Activated B cell treated with CpG ODN at 0.5 μM for 24 hours (primary cell): ENCODE results near the gene MSI2. TPM values are rescaled to one million over a fixed set of nuclear protein-coding genes. Genes with fewer than 3 reads are reported as not detected.

Source experiments
- ATAC-seq: fragments of 200-7000 bp; cut with Tn5 transposase; one replicate; pipeline ENCODE4 v1.10.0; 2021; ENCODE audit warnings: low read depth, mild to moderate bottlenecking, moderate library complexity
- CTCF ChIA-PET: fragments of 350-600 bp; sonication (Branson Sonifier 250); formaldehyde crosslinking; loops from one replicate; lab custom pipeline; 2021; ENCODE audit warnings: antibody characterized with exemption; lab: Charles Lee
- POLR2A ChIA-PET: fragments of 350-600 bp; sonication (Branson Sonifier 250); formaldehyde crosslinking; loops from one replicate; lab custom pipeline; 2021; ENCODE audit warnings: antibody characterized with exemption; lab: Charles Lee
- DNase-seq: peaks from one replicate; pipeline ENCODE4 v3.0.0; 2022
- H3K27ac Mint-ChIP-seq: one replicate; pipeline ENCODE4 v1.8.0; 2020; ENCODE audit warnings: mixed read lengths
- H3K27me3 Mint-ChIP-seq: one replicate; pipeline ENCODE4 v1.8.0; 2021; ENCODE audit warnings: mixed read lengths
- H3K36me3 Mint-ChIP-seq: one replicate; pipeline ENCODE4 v1.8.0; 2021; ENCODE audit warnings: low read depth, mixed read lengths
- H3K4me1 Mint-ChIP-seq: one replicate; pipeline ENCODE4 v1.8.0; 2021; ENCODE audit warnings: mixed read lengths
- H3K4me3 Mint-ChIP-seq: one replicate; pipeline ENCODE4 v1.8.0; 2020; ENCODE audit warnings: mild to moderate bottlenecking, mixed read lengths
- H3K9me3 Mint-ChIP-seq: one replicate; pipeline ENCODE4 v1.8.0; 2020; ENCODE audit warnings: mixed read lengths
- intact Hi-C: fragments of 100-400 bp; cut with micrococcal nuclease; formaldehyde crosslinking; loops from one replicate; pipeline ENCODE4 v1.15.1; 2024
- total RNA-seq: library from RNA; stranded (reverse); gene quantifications from 2 replicates; pipeline ENCODE4 v1.2.3, GENCODE V29; 2022
- TF ChIP-seq, protein P1 (sequence below): fragments of 200-600 bp; IDR thresholded peaks from one replicate; pipeline ENCODE4 v1.8.0; 2022; ENCODE audit warnings: antibody characterized with exemption, mild to moderate bottlenecking

MSI2 gene
- total RNA-seq, 1 donor from 2014 or later: 102 TPM

DNA sequence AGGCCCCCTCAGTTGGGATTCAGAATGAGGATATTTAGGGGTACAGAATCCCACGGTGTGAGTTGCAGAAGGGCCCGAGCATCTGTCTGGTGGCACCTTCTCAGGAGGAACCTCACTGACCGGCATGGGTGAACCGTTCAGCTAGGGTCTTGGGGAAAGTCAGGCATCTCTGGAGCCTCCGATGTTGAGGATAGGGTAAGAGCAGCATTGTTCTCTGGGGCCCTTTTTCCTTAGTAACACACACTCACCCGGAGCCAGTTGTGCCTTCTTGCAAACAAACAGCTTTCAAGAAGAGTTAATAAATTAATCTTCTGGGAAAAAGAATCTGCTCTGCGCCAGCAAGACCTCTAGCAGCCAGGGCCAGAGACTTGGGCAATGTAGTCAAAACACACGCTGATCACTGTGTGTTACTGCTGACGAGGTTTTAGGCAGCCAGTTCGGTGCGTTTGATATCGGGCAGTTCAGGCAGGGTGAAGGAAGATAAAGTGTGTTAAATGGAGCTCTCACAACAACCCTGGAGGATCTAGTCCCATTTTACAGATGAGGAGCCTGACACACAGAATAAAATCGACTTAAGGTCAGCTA, 48.9 kb downstream of the MSI2 start:
- POLR2A ChIA-PET: no interaction called here
- no peaks in the 10 kb centered on the region for H3K9me3 Mint-ChIP-seq
- DNase-seq (no peak), ATAC-seq (no peak)
- TF ChIP-seq, protein P1, sequence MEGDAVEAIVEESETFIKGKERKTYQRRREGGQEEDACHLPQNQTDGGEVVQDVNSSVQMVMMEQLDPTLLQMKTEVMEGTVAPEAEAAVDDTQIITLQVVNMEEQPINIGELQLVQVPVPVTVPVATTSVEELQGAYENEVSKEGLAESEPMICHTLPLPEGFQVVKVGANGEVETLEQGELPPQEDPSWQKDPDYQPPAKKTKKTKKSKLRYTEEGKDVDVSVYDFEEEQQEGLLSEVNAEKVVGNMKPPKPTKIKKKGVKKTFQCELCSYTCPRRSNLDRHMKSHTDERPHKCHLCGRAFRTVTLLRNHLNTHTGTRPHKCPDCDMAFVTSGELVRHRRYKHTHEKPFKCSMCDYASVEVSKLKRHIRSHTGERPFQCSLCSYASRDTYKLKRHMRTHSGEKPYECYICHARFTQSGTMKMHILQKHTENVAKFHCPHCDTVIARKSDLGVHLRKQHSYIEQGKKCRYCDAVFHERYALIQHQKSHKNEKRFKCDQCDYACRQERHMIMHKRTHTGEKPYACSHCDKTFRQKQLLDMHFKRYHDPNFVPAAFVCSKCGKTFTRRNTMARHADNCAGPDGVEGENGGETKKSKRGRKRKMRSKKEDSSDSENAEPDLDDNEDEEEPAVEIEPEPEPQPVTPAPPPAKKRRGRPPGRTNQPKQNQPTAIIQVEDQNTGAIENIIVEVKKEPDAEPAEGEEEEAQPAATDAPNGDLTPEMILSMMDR: no peak
- CTCF ChIA-PET: no interaction called here
- no peak overlapping the region for H3K4me3 Mint-ChIP-seq
- peaks cover 35% of the 10 kb centered on the region for H3K36me3 Mint-ChIP-seq
- no peaks in the 10 kb centered on the region for H3K27me3 Mint-ChIP-seq
- no peak overlapping the region for H3K27ac Mint-ChIP-seq
- H3K4me1 Mint-ChIP-seq: peaks cover 10% of the 10 kb centered on the region
- intact Hi-C loops: no loop called here

DNA sequence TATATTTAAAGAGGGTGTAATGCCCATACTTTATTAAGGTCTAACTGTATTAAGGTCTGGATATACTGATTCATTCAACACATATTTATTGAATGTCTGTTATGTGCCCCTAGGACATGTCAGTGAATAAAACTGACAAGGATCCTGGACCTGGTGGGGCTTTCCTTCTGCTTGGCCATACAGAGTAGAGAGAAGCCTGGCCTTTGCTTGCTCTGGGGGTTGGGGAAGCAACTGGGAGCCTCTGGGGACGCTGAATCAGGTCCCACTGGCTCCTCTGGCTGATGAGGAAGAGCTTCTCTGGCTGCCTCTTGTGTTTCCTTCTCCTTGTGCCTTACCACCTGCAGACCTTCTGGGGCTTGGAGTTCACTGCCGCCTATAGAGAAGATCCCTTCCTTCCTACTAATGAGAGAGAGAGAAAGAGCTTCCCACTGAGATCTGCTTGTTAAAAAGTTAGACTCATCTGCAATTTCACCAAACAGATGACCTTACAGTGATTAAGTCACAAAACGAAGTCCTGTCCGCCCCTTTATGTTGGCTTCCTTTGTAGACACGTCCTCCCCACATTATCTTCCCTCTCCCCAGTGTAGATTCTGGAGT, 49.7 kb downstream of the MSI2 start:
- no peaks in the 10 kb centered on the region for H3K27me3 Mint-ChIP-seq
- no peak overlapping the region for H3K27ac Mint-ChIP-seq
- H3K36me3 Mint-ChIP-seq: peaks cover 32% of the 10 kb centered on the region
- no peak for ATAC-seq
- DNase-seq: no peak
- H3K4me1 Mint-ChIP-seq: peaks cover 10% of the 10 kb centered on the region
- TF ChIP-seq, protein P1: no peak
- intact Hi-C loops: no loop called here
- H3K9me3 Mint-ChIP-seq: no peaks in the 10 kb centered on the region
- H3K4me3 Mint-ChIP-seq: no peak overlapping the region
- POLR2A ChIA-PET: no interaction called here
- CTCF ChIA-PET: no interaction called here

DNA sequence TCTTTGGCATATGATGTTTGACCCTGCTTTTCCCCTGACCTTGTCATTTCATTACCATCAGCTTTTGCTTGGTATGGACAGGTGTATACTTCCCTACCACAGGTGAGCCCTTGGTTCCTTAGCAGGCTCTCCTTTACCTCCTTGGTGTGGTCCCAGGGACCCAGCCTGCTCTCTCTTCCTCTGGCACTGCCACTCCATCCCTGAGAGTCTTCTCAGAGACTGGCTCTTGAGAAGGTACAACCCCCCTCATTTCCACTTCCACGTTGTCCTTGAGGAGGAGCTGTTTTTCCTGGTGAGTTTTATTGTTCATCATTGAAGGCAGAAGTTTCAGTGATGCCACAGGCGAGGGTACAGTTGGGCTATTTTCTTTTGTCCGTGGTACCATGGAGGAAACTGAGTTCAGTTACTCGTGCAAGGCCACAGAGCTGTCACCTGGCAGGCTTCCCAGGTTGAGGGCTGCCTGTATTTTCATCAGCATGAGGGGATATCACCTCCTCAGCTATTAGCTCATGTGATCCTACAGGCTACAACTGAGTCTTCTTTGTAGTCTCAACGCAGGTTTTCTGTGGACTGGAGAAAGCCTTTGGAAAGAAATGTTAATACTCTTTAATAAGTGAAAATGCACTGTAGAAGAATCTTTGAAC, 52.3 kb downstream of the MSI2 start:
- no peaks in the 10 kb centered on the region for H3K9me3 Mint-ChIP-seq
- no peak for ATAC-seq
- intact Hi-C loops: no loop called here
- no peak overlapping the region for H3K27ac Mint-ChIP-seq
- no peak overlapping the region for H3K4me3 Mint-ChIP-seq
- POLR2A ChIA-PET: no interaction called here
- CTCF ChIA-PET: no interaction called here
- peaks cover 33% of the 10 kb centered on the region for H3K36me3 Mint-ChIP-seq
- peaks cover 6% of the 10 kb centered on the region for H3K4me1 Mint-ChIP-seq
- no peak for DNase-seq
- TF ChIP-seq, protein P1: no peak
- no peaks in the 10 kb centered on the region for H3K27me3 Mint-ChIP-seq

DNA sequence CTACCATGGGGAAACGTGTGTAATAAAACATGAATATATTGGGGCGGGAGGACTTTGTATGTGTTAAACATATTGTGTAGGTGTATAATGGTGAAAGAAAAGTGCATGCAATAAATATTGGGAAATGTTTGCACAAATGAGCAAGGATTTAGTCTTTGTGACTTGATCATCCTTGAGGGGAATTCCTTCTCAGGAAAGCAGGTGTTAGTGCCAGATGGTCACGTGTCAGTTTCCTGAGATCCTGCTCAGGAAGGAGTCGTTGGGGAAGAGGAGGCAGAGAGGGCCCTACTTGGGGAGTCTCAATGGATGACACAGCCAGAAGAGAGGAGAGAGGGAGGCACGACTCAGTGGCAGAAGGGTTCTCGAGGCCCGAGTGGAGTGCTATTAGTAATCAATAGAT, 53.2 kb downstream of the MSI2 start:
- peaks cover 38% of the 10 kb centered on the region for H3K36me3 Mint-ChIP-seq
- no peak overlapping the region for H3K4me3 Mint-ChIP-seq
- TF ChIP-seq, protein P1: no peak
- DNase-seq (no peak), ATAC-seq (no peak)
- peaks cover 6% of the 10 kb centered on the region for H3K4me1 Mint-ChIP-seq
- no peak overlapping the region for H3K27ac Mint-ChIP-seq
- ChIA-PET CTCF (interaction anchor here (0.9 kb wide), 1 partner anchor 362 kb away, joined by 3 read pairs; no protein-coding TSS in a partner anchor), POLR2A (no interaction called here)
- intact Hi-C loops: no loop called here
- H3K9me3 Mint-ChIP-seq: no peaks in the 10 kb centered on the region
- no peaks in the 10 kb centered on the region for H3K27me3 Mint-ChIP-seq
